SK-N-MC (cell line): ENCODE data around the gene IKBKE.

Source experiments
- EZH2 ChIP-seq: fragments of 200-600 bp; sonication (generic); IDR thresholded peaks from one replicate; pipeline ENCODE4 v1.6.1; 2017; ENCODE audit warnings: antibody characterized with exemption
- FOXP2 ChIP-seq: optimal IDR thresholded peaks from 2 replicates; pipeline ENCODE3; 2011; ENCODE audit warnings: mild to moderate bottlenecking, moderate library complexity; ENCODE audit not compliant: insufficient read depth; ENCODE audit errors: extremely low read length, control extremely low read depth
- POLR2AphosphoS5 ChIP-seq: IDR thresholded peaks from 2 replicates; pipeline ENCODE4 v1.6.1; 2012; ENCODE audit warnings: mild to moderate bottlenecking, low read depth, low read length, borderline replicate concordance

GRCh38 chr1:206476058-206476457 is 5.8 kb downstream of the IKBKE start:
- TF ChIP-seq EZH2: no peak
- no peak for TF ChIP-seq POLR2AphosphoS5
- no peak for TF ChIP-seq FOXP2
